A549 (cell line): ENCODE data around the gene CENPM. TPM values are rescaled to one million over a fixed set of nuclear protein-coding genes. Genes with fewer than 3 reads are reported as not detected.

Source experiments
- ATAC-seq, 2 experiments: fragments of 200-7000 bp in 1 of 2; fragments of >200 bp in 1 of 2; cut with Nextera tagmentation in 1 of 2; cut with Tn5 transposase in 1 of 2; 3 replicates each; pipeline versions ENCODE4 v1.8.0 to v1.9.1; 2018 to 2020; ENCODE audit warnings: mild to moderate bottlenecking in 1 of 2, moderate library complexity in 1 of 2
- CTCF ChIA-PET: fragments of 300-600 bp; sonication (Branson Sonifier 250); formaldehyde crosslinking; extraction: SDS; loops from one replicate; lab custom pipeline; 2021; ENCODE audit warnings: antibody characterized with exemption, inconsistent platforms; lab: Yijun Ruan, JAX
- POLR2A ChIA-PET: fragments of 350-600 bp; formaldehyde crosslinking; extraction: SDS; loops from one replicate; lab custom pipeline; 2021; ENCODE audit warnings: antibody characterized with exemption, inconsistent platforms; lab: Yijun Ruan, JAX
- DNase-seq, 2 experiments: peaks; one replicate each; pipeline versions ENCODE4 v3.0.0 to v3.0.0-alpha.2; 2011 to 2016; ENCODE audit warnings: low read depth in 1 of 2, low spot score in 1 of 2
- FAIRE-seq: peaks from 2 replicates; lab custom pipeline; 2011; peaks lifted over from hg19 to GRCh38; lab: Jason Lieb, UNC
- H3K27ac ChIP-seq, 2 experiments: fragments of >200 bp; sonication (Bioruptor Twin); formaldehyde crosslinking; 3 replicates each; pipeline ENCODE4 v1.5.1; 2016 to 2017
- H3K4me1 ChIP-seq: fragments of >200 bp; sonication (Bioruptor Twin); formaldehyde crosslinking; 3 replicates; pipeline ENCODE4 v1.6.1; 2016
- H3K4me2 ChIP-seq: fragments of >200 bp; sonication (Bioruptor Twin); formaldehyde crosslinking; 3 replicates; pipeline ENCODE4 v1.6.1; 2016
- H3K4me3 ChIP-seq: fragments of >200 bp; sonication (Bioruptor Twin); formaldehyde crosslinking; 3 replicates; pipeline ENCODE4 v1.5.1; 2016
- H3K9me3 ChIP-seq: fragments of >200 bp; sonication (Bioruptor Twin); formaldehyde crosslinking; 3 replicates; pipeline ENCODE4 v1.6.1; 2016
- BCL3 ChIP-seq: fragments of >200 bp; sonication (Bioruptor Twin); formaldehyde crosslinking; IDR thresholded peaks from 3 replicates; pipeline ENCODE4 v1.6.1; 2016
- CBX8 ChIP-seq: fragments of 200-600 bp; sonication (generic); IDR thresholded peaks from 2 replicates; pipeline ENCODE4 v1.6.1; 2016
- CHD4 ChIP-seq: fragments of 200-600 bp; sonication (generic); IDR thresholded peaks from 2 replicates; pipeline ENCODE4 v1.6.1; 2016; ENCODE audit warnings: antibody characterized with exemption, mild to moderate bottlenecking, borderline replicate concordance
- EHF ChIP-seq: fragments of 250-450 bp; sonication (Bioruptor Pico); IDR thresholded peaks from 2 replicates; pipeline ENCODE4 v1.5.0; 2020; ENCODE audit warnings: mild to moderate bottlenecking
- EHMT2 ChIP-seq: fragments of 200-600 bp; sonication (generic); IDR thresholded peaks from 2 replicates; pipeline ENCODE4 v1.6.1; 2016; ENCODE audit warnings: antibody characterized with exemption, low read depth, mild to moderate bottlenecking, moderate library complexity
- EP300 ChIP-seq, 2 experiments: fragments of >200 bp; sonication (Bioruptor Twin); formaldehyde crosslinking; IDR thresholded peaks; 2 replicates in 1 of 2; 3 replicates in 1 of 2; pipeline ENCODE4 v1.6.1; 2016 to 2017
- ESRRA ChIP-seq: fragments of 150-350 bp; IDR thresholded peaks from 2 replicates; pipeline ENCODE4 v1.6.1; 2014; ENCODE audit warnings: mild to moderate bottlenecking, low read length, borderline replicate concordance
- FOSL2 ChIP-seq, 2 experiments: fragments of 450-650 bp in 1 of 2; fragments of >200 bp in 1 of 2; sonication (Bioruptor Twin) in 1 of 2; formaldehyde crosslinking; IDR thresholded peaks; 2 replicates each; pipeline versions ENCODE4 v1.5.0 to v1.6.1; 2016 to 2020; ENCODE audit warnings: mild to moderate bottlenecking in 1 of 2, moderate library complexity in 1 of 2
- HDAC2 ChIP-seq: fragments of 200-600 bp; sonication (generic); IDR thresholded peaks from 2 replicates; pipeline ENCODE4 v1.6.1; 2016
- HEYL ChIP-seq: fragments of 250-450 bp; sonication (Bioruptor Pico); IDR thresholded peaks from 2 replicates; pipeline ENCODE4 v1.8.0; 2021; ENCODE audit warnings: mild to moderate bottlenecking, moderate library complexity
- HMGXB4 ChIP-seq: fragments of 250-450 bp; sonication (Bioruptor Pico); IDR thresholded peaks from 2 replicates; pipeline ENCODE4 v1.5.0; 2021; ENCODE audit warnings: mild to moderate bottlenecking, moderate library complexity, borderline replicate concordance
- HOXA7 ChIP-seq: fragments of 250-450 bp; sonication (Bioruptor Pico); IDR thresholded peaks from 2 replicates; pipeline ENCODE4 v1.5.0; 2020; ENCODE audit warnings: mild to moderate bottlenecking, moderate library complexity
- HOXB5 ChIP-seq: fragments of 250-450 bp; sonication (Bioruptor Pico); IDR thresholded peaks from 2 replicates; pipeline ENCODE4 v1.5.0; 2020; ENCODE audit warnings: mild to moderate bottlenecking, moderate library complexity
- KDM1A ChIP-seq: fragments of 200-600 bp; sonication (generic); IDR thresholded peaks from 2 replicates; pipeline ENCODE4 v1.6.1; 2016; ENCODE audit warnings: low read depth, mild to moderate bottlenecking
- KDM5A ChIP-seq: fragments of 200-600 bp; sonication (generic); IDR thresholded peaks from 2 replicates; pipeline ENCODE4 v1.6.1; 2016; ENCODE audit warnings: antibody characterized with exemption, mild to moderate bottlenecking
- MAFK ChIP-seq: fragments of 450-650 bp; IDR thresholded peaks from 2 replicates; pipeline ENCODE4 v1.6.1; 2014; ENCODE audit not compliant: partially characterized antibody
- NR3C1 ChIP-seq: fragments of >200 bp; sonication (Bioruptor Twin); formaldehyde crosslinking; IDR thresholded peaks from 3 replicates; pipeline ENCODE4 v1.6.1; 2017
- PHF8 ChIP-seq: fragments of 200-600 bp; sonication (generic); IDR thresholded peaks from 2 replicates; pipeline ENCODE4 v1.6.1; 2016; ENCODE audit warnings: low read depth, mild to moderate bottlenecking, antibody characterized with exemption, moderate library complexity, borderline replicate concordance
- POLR2A ChIP-seq: IDR thresholded peaks from 2 replicates; pipeline ENCODE4 v1.6.1; 2012; ENCODE audit warnings: mild to moderate bottlenecking, low read length
- RARB ChIP-seq: fragments of 250-450 bp; sonication (Bioruptor Pico); IDR thresholded peaks from 2 replicates; pipeline ENCODE4 v1.8.0; 2021; ENCODE audit warnings: mild to moderate bottlenecking, moderate library complexity
- RCOR1 ChIP-seq: fragments of 150-350 bp; IDR thresholded peaks from 2 replicates; pipeline ENCODE4 v1.6.1; 2014; ENCODE audit warnings: antibody characterized with exemption, low read length, low read depth
- RFX5 ChIP-seq: fragments of 450-650 bp; IDR thresholded peaks from 2 replicates; pipeline ENCODE4 v1.7.1; 2014; ENCODE audit warnings: antibody characterized with exemption, mild to moderate bottlenecking, moderate library complexity
- RNF2 ChIP-seq: fragments of 200-600 bp; sonication (generic); IDR thresholded peaks from 2 replicates; pipeline ENCODE4 v1.6.1; 2016; ENCODE audit warnings: low read depth, mild to moderate bottlenecking, antibody characterized with exemption, moderate library complexity, borderline replicate concordance
- SMC3 ChIP-seq: fragments of >200 bp; sonication (Bioruptor Twin); formaldehyde crosslinking; IDR thresholded peaks from 3 replicates; pipeline ENCODE4 v1.6.1; 2018; ENCODE audit warnings: inconsistent platforms
- USF2 ChIP-seq: fragments of 450-650 bp; IDR thresholded peaks from 2 replicates; pipeline ENCODE4 v1.6.1; 2014; ENCODE audit warnings: antibody characterized with exemption
- ZFP36 ChIP-seq: fragments of 450-650 bp; IDR thresholded peaks from 2 replicates; pipeline ENCODE4 v1.6.1; 2014; ENCODE audit warnings: borderline replicate concordance; ENCODE audit not compliant: partially characterized antibody
- WGBS: methylation state at CpG from one replicate; pipeline ENCODE4 v1.1.6; 2017; ENCODE audit errors: missing lambda C conversion rate; 5-methylcytosine and 5-hydroxymethylcytosine counted together
- polyA plus RNA-seq, 4 experiments: library from polyadenylated mRNA; depleted of rRNA in 3 of 4; stranded (reverse); fragments of >200 nt; fragmentation: RNase III in 1 of 4; extraction: RNeasy Plus Mini Kit Qiagen cat#74134 plus additional on column Dnase treatment in 1 of 4; gene quantifications; 2 replicates in 3 of 4; 3 replicates in 1 of 4; pipeline ENCODE4 v1.2.3, GENCODE V29; 2011 to 2017

CENPM gene
- polyA plus RNA-seq, 2 of the 4 experiments (the other 2 are of a cell fraction): 22.3 to 40.1 TPM

- no peak for FAIRE-seq
- WGBS: 92% methylated on average over 5 of the region's 5 CpGs
Observed at GRCh38 chr22:41899110-41899509, 47.8 kb downstream of the CENPM start.

GRCh38 chr22:41898645-41899044 lies 48.3 kb downstream of the CENPM start:
- ChIA-PET POLR2A (no interaction called here), CTCF (interaction anchor here (1.0 to 1.3 kb wide), 3 partner anchors 9 to 201 kb away, joined by 3 to 5 read pairs (median 3); no protein-coding TSS in a partner anchor)
- Histone ChIP-seq H3K4me1 (no peaks in the 10 kb centered on the region), H3K4me2 (no peak overlapping the region), H3K27ac (no peak overlapping the region), H3K9me3 (no peaks in the 10 kb centered on the region), H3K4me3 (no peak overlapping the region)
- no peak for TF ChIP-seq ZFP36
- TF ChIP-seq RNF2: no peak
- no peak for TF ChIP-seq SMC3
- TF ChIP-seq USF2: no peak
- TF ChIP-seq CBX8: no peak
- DNase-seq (no peak), ATAC-seq (no peak), FAIRE-seq (no peak)
- WGBS: 92% methylated on average over 11 of the region's 11 CpGs

More at GRCh38 chr22:41899110-41899509, 47.8 kb downstream of the CENPM start:
- POLR2A ChIA-PET: no interaction called here
- no peaks in the 10 kb centered on the region for H3K4me1 ChIP-seq
- ATAC-seq: no peak
- TF ChIP-seq HDAC2 (no peak), NR3C1 (no peak), MAFK (no peak), PHF8 (no peak), EHF (CRISPR knock-in tag) (no peak), KDM5A (no peak), RFX5 (no peak), EHMT2 (no peak), POLR2A (no peak), HMGXB4 (CRISPR knock-in tag) (no peak), CHD4 (no peak), EP300 (IDR thresholded peaks at IDR 0.05) (no peak), KDM1A (no peak), ESRRA (no peak), HOXB5 (CRISPR knock-in tag) (no peak), RARB (no peak), RNF2 (no peak)
- TF ChIP-seq, all 56 proteins: peak for 0
- CTCF ChIA-PET: interaction anchor here (1.0 to 1.3 kb wide), 4 partner anchors 9 to 202 kb away, joined by 3 to 5 read pairs (median 3); no protein-coding TSS in a partner anchor
- Histone ChIP-seq H3K27ac (no peak overlapping the region), H3K4me3 (no peak overlapping the region), H3K9me3 (no peaks in the 10 kb centered on the region), H3K4me2 (no peak overlapping the region)
- no peak for DNase-seq

GRCh38 chr22:41893591-41894375 lies 53.2 kb downstream of the CENPM start:
- no peak overlapping the region for H3K4me3 ChIP-seq
- no peak for TF ChIP-seq CBX8
- TF ChIP-seq RARB: no peak
- no peak for TF ChIP-seq EP300 (IDR thresholded peaks at IDR 0.05)
- no peak for TF ChIP-seq HMGXB4 (CRISPR knock-in tag)
- TF ChIP-seq RCOR1: no peak
- TF ChIP-seq SMC3: no peak
- no peak for TF ChIP-seq BCL3
- TF ChIP-seq EHMT2: no peak
- TF ChIP-seq HEYL (CRISPR knock-in tag): no peak
- no peak for TF ChIP-seq FOSL2 (IDR thresholded peaks at IDR 0.05)
- no peak for TF ChIP-seq FOSL2 (CRISPR knock-in tag; IDR thresholded peaks at IDR 0.05)
- TF ChIP-seq HOXA7 (CRISPR knock-in tag): no peak
- ChIA-PET POLR2A (no interaction called here), CTCF (no interaction called here)
- no peaks in the 10 kb centered on the region for H3K4me1 ChIP-seq
- no peak overlapping the region for H3K27ac ChIP-seq
- no peak for FAIRE-seq
- no peak overlapping the region for H3K4me2 ChIP-seq
- H3K9me3 ChIP-seq: no peaks in the 10 kb centered on the region
- WGBS: 89% methylated on average over 7 of the region's 7 CpGs
- DNase-seq: no peak
- no peak for ATAC-seq
